DMS 273 treated with DMSO at 0.1 percent for 48 hours (cell line): ENCODE measurements around the gene FOXO3.

Source experiments
- DNase-seq: peaks from one replicate; lab custom pipeline; 2025; lab: John Stamatoyannopoulos, UW

The FOXO3 gene

GRCh38 chr6:108627692-108628550 lies 67.2 kb downstream of the FOXO3 start:
- peak; percentile 3 for DNase-seq

GRCh38 chr6:108630050-108630714 lies 69.5 kb downstream of the FOXO3 start:
- no peak for DNase-seq

- DNase-seq: no peak
These were observed 71.7 kb downstream of the FOXO3 start for GRCh38 chr6:108632441-108632840.

- no peak for DNase-seq
These were observed 72.7 kb downstream of the FOXO3 start for GRCh38 chr6:108633436-108633835.

GRCh38 chr6:108635505-108636226 lies 74.9 kb downstream of the FOXO3 start:
- no peak for DNase-seq

GRCh38 chr6:108637963-108638362 lies 77.2 kb downstream of the FOXO3 start:
- DNase-seq: no peak

- no peak for DNase-seq
These were observed 78.3 kb downstream of the FOXO3 start for GRCh38 chr6:108638993-108639392.

GRCh38 chr6:108640104-108640503 lies 79.4 kb downstream of the FOXO3 start:
- no peak for DNase-seq

GRCh38 chr6:108643184-108643583 lies 82.5 kb downstream of the FOXO3 start:
- DNase-seq: no peak

GRCh38 chr6:108644252-108644651 lies 83.5 kb downstream of the FOXO3 start:
- no peak for DNase-seq

- DNase-seq: no peak
These were observed 87.5 kb downstream of the FOXO3 start for GRCh38 chr6:108648191-108648590.

GRCh38 chr6:108650325-108650724 lies 89.6 kb downstream of the FOXO3 start:
- no peak for DNase-seq

- no peak for DNase-seq
These were observed 90.1 kb downstream of the FOXO3 start for GRCh38 chr6:108650781-108651180.

- DNase-seq: no peak
These were observed 90.9 kb downstream of the FOXO3 start for GRCh38 chr6:108651340-108652227.

GRCh38 chr6:108652375-108652774 lies 91.7 kb downstream of the FOXO3 start:
- DNase-seq: no peak

GRCh38 chr6:108653949-108654348 lies 93.2 kb downstream of the FOXO3 start:
- DNase-seq: no peak

- no peak for DNase-seq
These were observed 93.9 kb downstream of the FOXO3 start for GRCh38 chr6:108654465-108655106.

- DNase-seq: no peak
These were observed 95.3 kb downstream of the FOXO3 start for GRCh38 chr6:108655806-108656651.

GRCh38 chr6:108656836-108657235 lies 96.1 kb downstream of the FOXO3 start:
- DNase-seq: no peak

GRCh38 chr6:108658174-108658573 lies 97.5 kb downstream of the FOXO3 start:
- DNase-seq: no peak
